ENCODE results near the gene ATAD3B. TPM values are rescaled to one million over a fixed set of nuclear protein-coding genes. Genes with fewer than 3 reads are reported as not detected.
"Not testable (repeated sequence)": the region's sequence is repeated elsewhere in the genome, so short reads cannot be mapped to it uniquely, and the experiment has no call there.

Gene ATAD3B
- total RNA-seq, 4 donors from 2014 or later, result 11.0 to 91.6 (median 16.5) TPM

GRCh38 chr1:1483714-1484113 is 12.1 kb downstream of the ATAD3B start:
- no peak for ATAC-seq (ENCODE audit: low FRiP score)
- no peak for TF ChIP-seq CTCF (IDR thresholded peaks at IDR 0.05)
- no peak for DNase-seq (ENCODE audit: low spot score)

DNA sequence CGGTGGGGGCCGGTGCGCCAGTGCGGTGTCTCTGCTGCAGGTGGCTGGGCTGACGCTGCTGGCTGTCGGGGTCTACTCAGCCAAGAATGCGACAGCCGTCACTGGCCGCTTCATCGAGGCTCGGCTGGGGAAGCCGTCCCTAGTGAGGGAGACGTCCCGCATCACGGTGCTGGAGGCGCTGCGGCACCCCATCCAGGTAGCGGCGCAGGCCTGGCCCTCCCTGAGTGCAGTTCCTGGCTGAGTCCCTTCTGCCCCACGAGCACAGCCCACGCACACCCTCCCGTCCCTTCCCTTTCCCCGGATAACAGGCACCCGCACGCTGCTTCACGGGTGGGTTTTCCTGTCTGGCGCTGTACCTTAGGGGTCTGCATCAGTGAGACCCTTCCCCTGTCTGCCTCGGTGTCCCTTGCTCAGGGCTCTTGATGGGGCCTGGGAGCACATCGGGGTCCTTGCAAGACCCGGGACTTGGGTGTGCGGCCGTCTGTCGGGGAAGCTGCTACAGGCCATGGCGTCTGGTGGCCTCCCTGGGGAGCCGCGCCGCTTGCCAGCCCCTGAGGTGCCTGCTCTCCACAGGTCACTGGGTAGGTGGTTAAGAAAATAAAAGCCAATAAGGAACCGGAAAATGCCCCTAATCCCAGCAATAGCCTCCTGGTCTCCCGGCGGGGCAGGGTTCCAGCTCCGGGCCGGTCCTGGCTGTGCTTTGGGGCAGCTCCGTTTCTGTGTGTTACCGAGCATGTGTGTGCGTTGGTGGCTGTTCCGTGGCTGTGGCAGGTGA is 13.6 kb downstream of the ATAD3B start:
- DNase-seq (ENCODE audit: low spot score); ATAC-seq (ENCODE audit: low FRiP score): not testable (repeated sequence)

DNA sequence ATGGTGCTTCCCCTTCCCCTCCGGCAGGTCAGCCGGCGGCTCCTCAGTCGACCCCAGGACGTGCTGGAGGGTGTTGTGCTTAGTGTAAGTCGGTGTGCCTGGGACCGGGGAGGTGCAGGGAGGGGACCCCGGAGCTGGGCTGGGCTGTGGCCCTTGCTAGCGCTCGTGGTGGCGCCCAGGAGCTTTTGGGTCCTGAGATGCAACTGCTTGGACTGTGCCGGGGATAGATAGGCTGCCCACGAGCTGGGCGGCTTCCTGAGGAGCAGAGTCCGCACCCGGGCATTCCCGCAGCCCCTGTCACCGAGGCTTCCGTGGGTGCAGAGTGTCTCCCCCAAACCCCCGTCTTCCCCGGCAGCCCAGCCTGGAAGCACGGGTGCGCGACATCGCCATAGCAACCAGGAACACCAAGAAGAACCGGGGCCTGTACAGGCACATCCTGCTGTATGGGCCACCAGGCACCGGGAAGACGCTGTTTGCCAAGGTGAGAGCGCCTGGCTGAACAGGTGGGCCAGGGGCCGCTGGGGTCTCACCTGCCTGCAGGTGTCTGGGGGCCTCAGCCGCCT is 14.3 kb downstream of the ATAD3B start:
- not testable (repeated sequence) for DNase-seq (ENCODE audit: low spot score); ATAC-seq (ENCODE audit: low FRiP score)

GRCh38 chr1:1487701-1488100 is 16.1 kb downstream of the ATAD3B start:
- DNase-seq (ENCODE audit: low spot score) (no peak), ATAC-seq (ENCODE audit: low FRiP score) (no peak)
- TF ChIP-seq CTCF (IDR thresholded peaks at IDR 0.05), result no peak

- TF ChIP-seq CTCF (IDR thresholded peaks at IDR 0.05), result no peak
- DNase-seq (ENCODE audit: low spot score) (no peak), ATAC-seq (ENCODE audit: low FRiP score) (no peak)
Observed at GRCh38 chr1:1489231-1489630, 17.7 kb downstream of the ATAD3B start.

GRCh38 chr1:1489861-1490260 is 18.3 kb downstream of the ATAD3B start:
- DNase-seq (ENCODE audit: low spot score) (no peak), ATAC-seq (ENCODE audit: low FRiP score) (no peak)
- no peak for TF ChIP-seq CTCF (IDR thresholded peaks at IDR 0.05)

DNA sequence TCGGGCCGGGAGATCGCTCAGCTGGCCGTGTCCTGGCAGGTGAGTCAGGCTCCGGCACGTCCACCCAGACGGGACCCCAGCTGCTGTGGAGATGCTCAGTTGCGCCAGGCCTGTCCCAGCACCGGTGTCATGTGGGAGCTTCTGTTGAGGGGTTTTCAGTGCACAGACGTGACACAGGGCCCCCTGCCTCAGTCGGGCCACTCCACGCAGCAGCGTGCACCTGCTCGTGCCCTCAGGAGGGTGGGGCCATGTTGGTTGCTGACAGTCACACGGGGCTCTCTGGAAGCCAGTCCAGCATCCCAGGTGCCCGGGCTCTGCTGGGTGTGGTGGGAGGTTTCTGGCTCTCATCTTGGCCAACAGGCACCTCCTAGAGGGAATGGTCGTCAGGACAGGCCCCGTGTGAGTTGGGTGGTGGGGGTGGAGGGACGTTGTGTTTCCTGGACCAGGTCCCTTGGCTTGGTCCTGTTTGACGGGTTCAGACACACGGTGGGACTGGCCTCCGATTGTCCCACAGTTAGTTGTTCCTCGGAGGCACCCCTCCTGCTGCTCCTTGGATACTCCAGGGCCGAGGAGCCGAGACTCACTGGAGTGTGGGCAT is 19.2 kb downstream of the ATAD3B start:
- no peak for DNase-seq (ENCODE audit: low spot score)
- ATAC-seq (ENCODE audit: low FRiP score), result no peak
- TF ChIP-seq CTCF (IDR thresholded peaks at IDR 0.05), result no peak

GRCh38 chr1:1491601-1492000 is 20.0 kb downstream of the ATAD3B start:
- DNase-seq (ENCODE audit: low spot score) (no peak), ATAC-seq (ENCODE audit: low FRiP score) (no peak)
- no peak for TF ChIP-seq CTCF (IDR thresholded peaks at IDR 0.05)

- DNase-seq (ENCODE audit: low spot score); ATAC-seq (ENCODE audit: low FRiP score): not testable (repeated sequence)
Observed at GRCh38 chr1:1494311-1494710, 22.7 kb downstream of the ATAD3B start.

- DNase-seq (ENCODE audit: low spot score), result not testable (repeated sequence)
- ATAC-seq (ENCODE audit: low FRiP score), result peak; percentile 52
Observed at GRCh38 chr1:1495461-1495975, 24.0 kb downstream of the ATAD3B start.
